GM12865 (cell line): Measurements from ENCODE around the gene NTRK3.

Experiments used
- DNase-seq: peaks from one replicate; pipeline ENCODE4 v3.0.0; 2010; ENCODE audit warnings: low read depth
- H3K4me3 ChIP-seq: 2 replicates; pipeline ENCODE4 v1.5.1; 2011; ENCODE audit warnings: mild to moderate bottlenecking, low read depth, low read length, control low read depth
- TF ChIP-seq, protein P1 (sequence below): IDR thresholded peaks from 2 replicates; pipeline ENCODE4 v1.5.1; 2011; ENCODE audit warnings: low read length, control low read depth, low read depth, inconsistent platforms; ENCODE audit not compliant: insufficient read depth; ENCODE audit errors: missing control alignments

The NTRK3 gene

DNA sequence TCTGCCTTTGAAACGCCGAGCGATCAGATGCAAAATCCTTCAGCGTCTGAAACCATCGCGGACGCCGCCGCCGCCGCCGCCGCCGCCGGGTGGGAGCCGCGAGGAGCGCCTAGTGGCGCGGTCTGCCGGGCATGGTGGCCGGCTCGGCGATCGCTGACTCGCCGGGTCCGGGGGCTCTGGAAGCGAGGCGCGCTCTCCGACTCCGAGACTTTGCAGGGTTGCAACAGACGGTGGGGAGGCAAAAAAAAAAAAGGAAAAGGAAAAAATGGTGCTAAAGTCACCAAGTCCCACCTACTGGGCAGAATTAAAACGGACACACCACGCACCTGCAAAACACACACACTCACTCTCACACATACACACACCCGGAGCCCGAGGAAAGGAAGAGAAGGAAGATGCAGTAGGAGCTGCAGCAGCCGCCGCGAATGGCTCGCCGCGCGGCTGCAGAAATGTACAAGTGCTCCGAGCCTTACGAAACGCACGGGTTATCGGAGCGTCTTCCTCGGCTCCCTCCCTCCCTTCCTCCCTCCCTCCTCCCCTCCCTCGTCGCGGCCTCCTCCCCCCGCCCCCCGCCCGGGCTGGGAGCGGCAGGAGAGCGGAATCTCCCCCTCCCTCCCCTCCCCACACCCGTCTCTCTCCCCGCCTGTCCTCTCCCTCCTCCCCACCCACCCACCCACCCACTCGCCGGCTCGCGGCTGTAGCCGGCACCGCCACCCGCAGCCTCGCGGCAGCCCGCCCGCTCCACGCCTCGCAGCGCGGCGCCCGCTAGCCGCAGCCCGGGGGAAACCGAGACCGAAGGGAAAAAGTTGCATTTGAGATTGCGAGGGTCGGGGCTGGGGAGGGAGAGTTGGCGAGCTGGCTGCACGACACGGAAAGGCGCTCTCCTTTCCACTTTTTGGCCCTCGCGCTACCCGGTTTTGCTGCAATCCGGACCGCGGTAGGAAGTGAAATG is at the start of gene NTRK3:
TSS of gene NTRK3 (minus strand) at position 461 of the 952 bp plus-strand sequence. CDS start 586 bp downstream, outside the sequence.
- TF ChIP-seq, protein P1, sequence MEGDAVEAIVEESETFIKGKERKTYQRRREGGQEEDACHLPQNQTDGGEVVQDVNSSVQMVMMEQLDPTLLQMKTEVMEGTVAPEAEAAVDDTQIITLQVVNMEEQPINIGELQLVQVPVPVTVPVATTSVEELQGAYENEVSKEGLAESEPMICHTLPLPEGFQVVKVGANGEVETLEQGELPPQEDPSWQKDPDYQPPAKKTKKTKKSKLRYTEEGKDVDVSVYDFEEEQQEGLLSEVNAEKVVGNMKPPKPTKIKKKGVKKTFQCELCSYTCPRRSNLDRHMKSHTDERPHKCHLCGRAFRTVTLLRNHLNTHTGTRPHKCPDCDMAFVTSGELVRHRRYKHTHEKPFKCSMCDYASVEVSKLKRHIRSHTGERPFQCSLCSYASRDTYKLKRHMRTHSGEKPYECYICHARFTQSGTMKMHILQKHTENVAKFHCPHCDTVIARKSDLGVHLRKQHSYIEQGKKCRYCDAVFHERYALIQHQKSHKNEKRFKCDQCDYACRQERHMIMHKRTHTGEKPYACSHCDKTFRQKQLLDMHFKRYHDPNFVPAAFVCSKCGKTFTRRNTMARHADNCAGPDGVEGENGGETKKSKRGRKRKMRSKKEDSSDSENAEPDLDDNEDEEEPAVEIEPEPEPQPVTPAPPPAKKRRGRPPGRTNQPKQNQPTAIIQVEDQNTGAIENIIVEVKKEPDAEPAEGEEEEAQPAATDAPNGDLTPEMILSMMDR = no peak
- no peak within 1 kb of the TSS for H3K4me3 ChIP-seq
- DNase-seq = no peak

DNA sequence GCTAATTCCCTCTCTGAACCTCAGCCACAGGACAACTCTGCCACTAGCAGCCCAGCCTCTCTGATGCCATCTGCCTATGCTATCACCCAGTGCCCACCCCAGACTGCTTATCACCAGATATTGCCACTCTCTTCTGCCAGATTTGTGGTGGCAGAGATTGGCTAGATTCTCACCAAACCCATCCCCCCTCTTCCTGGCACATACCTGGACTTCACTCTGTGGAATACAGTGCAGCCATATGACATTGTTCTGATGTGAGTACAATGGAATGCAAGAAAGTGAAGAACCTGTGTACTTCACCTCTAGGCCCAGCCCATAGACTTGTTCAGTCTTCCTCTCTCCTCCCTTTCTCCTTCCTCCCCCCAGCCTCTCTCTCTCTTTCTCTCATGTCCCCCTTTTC is 46.9 kb upstream of the NTRK3 start:
- no peak for DNase-seq
- no peak overlapping the region for H3K4me3 ChIP-seq
- TF ChIP-seq, protein P1 = no peak

DNA sequence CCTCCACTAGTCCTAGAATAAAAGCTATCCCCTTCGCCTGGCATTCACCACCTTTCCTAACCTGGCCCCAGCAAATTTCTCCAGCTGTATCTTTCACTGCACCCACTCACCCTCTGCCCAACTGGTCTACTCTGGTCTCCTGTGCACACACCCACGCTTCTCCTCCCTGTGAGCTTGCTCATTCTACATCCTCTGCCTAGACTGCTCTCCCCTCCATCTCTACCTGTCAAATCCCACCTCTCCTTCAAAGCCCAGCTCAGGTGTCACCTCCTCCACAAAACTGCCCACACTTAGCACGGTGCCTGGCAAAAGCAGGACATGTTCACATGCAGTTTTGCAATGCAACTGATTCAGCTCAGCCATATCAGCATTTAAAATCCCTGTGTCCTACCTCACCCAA is 45.8 kb upstream of the NTRK3 start:
- no peak for DNase-seq
- TF ChIP-seq, protein P1 = no peak
- no peak overlapping the region for H3K4me3 ChIP-seq

DNA sequence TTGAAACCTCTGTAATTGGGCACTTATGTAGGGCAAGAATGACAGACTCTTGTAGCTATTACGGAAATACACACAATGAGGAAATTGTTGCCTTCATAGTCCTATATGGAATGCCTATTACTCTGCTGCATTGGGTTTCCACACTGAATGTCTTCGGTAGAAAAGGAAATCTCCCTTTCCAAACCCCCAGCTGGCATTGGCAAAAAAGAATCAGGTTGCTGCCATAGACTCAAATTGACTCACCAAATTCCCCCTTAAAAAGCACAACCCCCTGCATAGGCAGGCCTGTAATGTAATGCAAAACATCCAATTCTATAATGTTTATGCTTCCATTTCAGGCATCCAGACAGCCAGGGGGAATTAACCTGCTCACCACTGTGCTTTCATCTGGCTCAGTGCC is 44.8 kb upstream of the NTRK3 start:
- no peak overlapping the region for H3K4me3 ChIP-seq
- DNase-seq = no peak
- TF ChIP-seq, protein P1 = no peak

DNA sequence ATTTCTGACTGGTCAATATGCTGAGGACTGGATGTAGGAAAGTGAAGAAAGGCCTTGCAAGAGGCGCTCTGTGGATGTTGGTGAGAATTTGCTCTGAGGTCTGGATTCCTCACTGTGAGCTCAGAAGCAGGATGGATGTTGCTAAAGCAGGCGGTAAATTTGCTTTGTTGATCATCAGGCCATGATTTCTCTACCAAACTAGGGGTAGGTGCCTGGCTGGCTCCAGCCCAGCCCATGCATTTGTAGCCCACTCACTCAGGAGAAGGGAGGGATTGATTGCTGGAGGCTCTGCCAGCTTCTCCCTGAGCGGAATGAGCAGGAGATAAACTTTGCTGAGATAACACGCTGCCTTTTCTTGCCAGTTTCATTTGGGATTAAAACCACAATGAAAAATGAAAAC is 44.3 kb upstream of the NTRK3 start:
- no peak overlapping the region for H3K4me3 ChIP-seq
- TF ChIP-seq, protein P1 = no peak
- DNase-seq = no peak

DNA sequence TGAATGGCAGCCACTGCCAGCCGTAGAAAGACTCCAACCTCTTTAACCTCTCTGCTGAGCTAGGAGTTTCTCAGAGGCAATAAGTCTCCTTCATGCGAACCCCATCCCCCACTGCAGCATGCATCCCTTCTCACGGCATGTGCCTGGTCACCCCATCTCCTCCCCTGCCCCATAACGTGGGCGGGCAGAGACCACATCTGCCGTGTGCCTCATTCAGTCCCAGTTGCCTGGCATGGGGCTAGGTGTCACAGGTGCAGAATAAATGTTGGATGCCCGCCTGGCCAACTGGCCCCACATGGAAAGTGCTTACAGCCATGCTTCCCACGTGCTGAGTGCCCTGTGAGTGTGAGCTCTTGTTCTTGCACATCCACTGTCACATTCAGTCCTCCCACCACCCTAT is 43.5 kb upstream of the NTRK3 start:
- DNase-seq = no peak
- TF ChIP-seq, protein P1 = no peak
- no peak overlapping the region for H3K4me3 ChIP-seq

DNA sequence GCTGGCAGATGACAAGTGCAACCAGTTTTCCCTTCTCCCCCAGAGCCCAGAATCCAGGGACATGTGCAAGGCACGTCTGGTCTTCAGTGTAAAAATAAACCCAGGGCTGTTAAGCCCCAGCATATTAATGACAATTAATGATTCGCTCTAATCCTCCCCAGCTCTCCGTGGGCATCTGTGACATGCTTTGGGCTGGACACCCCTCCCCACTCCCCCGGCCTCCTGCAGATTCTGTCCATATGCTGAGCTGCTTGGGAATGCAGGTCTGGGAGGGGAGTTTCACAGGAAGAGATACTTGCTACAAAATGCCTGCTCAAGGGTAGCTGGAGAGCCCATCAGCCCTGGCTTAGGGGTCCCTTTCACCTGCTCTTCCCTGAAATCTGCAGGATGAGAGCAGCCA is 43.0 kb upstream of the NTRK3 start:
- TF ChIP-seq, protein P1 = no peak
- no peak overlapping the region for H3K4me3 ChIP-seq
- DNase-seq = no peak
